Karpas-422 (cell line): Measurements from ENCODE around the gene DOCK4. TPM values are rescaled to one million over a fixed set of nuclear protein-coding genes. Genes with fewer than 3 reads are reported as not detected.

Experiments used
- DNase-seq: peaks from one replicate; pipeline ENCODE4 v3.0.0-alpha.2; 2015
- H2AFZ ChIP-seq: fragments of 200-600 bp; sonication (generic); 2 replicates; pipeline ENCODE4 v1.6.1; 2014; ENCODE audit warnings: antibody characterized with exemption, low read length, mixed read lengths
- H3K27ac ChIP-seq: fragments of 200-600 bp; sonication (generic); 2 replicates; pipeline ENCODE4 v1.5.1; 2014; ENCODE audit warnings: mild to moderate bottlenecking, low read length, moderate library complexity
- H3K27me3 ChIP-seq: fragments of 200-600 bp; sonication (generic); 2 replicates; pipeline ENCODE4 v1.6.1; 2014; ENCODE audit warnings: low read length, mixed read lengths
- H3K36me3 ChIP-seq: fragments of 200-600 bp; sonication (generic); 2 replicates; pipeline ENCODE4 v1.6.1; 2014; ENCODE audit warnings: low read length, mixed read lengths; ENCODE audit not compliant: insufficient read depth
- H3K4me1 ChIP-seq: fragments of 200-600 bp; sonication (generic); 2 replicates; pipeline ENCODE4 v1.6.1; 2014; ENCODE audit warnings: mild to moderate bottlenecking, low read length, mixed read lengths
- H3K4me2 ChIP-seq: fragments of 200-600 bp; sonication (generic); 2 replicates; pipeline ENCODE4 v1.6.1; 2014; ENCODE audit warnings: low read length, low read depth, mild to moderate bottlenecking; ENCODE audit not compliant: poor library complexity, severe bottlenecking
- H3K4me3 ChIP-seq: fragments of 200-600 bp; sonication (generic); 2 replicates; pipeline ENCODE4 v1.5.1; 2014; ENCODE audit warnings: mild to moderate bottlenecking, antibody characterized with exemption, low read length, mixed read lengths
- H3K79me2 ChIP-seq: fragments of 200-600 bp; sonication (generic); 2 replicates; pipeline ENCODE4 v1.6.1; 2014; ENCODE audit warnings: mild to moderate bottlenecking, low read length, mixed read lengths
- H3K9ac ChIP-seq: fragments of 200-600 bp; sonication (generic); 2 replicates; pipeline ENCODE4 v1.6.0; 2014; ENCODE audit warnings: low read length
- H3K9me2 ChIP-seq: fragments of 200-600 bp; sonication (generic), shearing (Covaris generic); replicated peaks from 2 replicates; pipeline ENCODE4 v1.6.0; 2014; ENCODE audit warnings: mild to moderate bottlenecking, low read length, moderate library complexity; ENCODE audit not compliant: insufficient read depth
- H3K9me3 ChIP-seq: fragments of 300-700, 200-600 bp; sonication (generic); 2 replicates; pipeline ENCODE4 v1.6.1; 2014; ENCODE audit warnings: low read length, mixed read lengths
- H4K20me1 ChIP-seq: fragments of 200-600 bp; sonication (generic); 2 replicates; pipeline ENCODE4 v1.6.1; 2014; ENCODE audit warnings: mild to moderate bottlenecking, antibody characterized with exemption, low read length, low read depth; ENCODE audit not compliant: insufficient read depth
- total RNA-seq: library from RNA; depleted of rRNA; stranded (reverse); fragments of >200 nt; shearing (Covaris generic); gene quantifications from 2 replicates; pipeline ENCODE4 v1.2.3, GENCODE V29; 2014; ENCODE audit warnings: low replicate concordance

The DOCK4 gene
- total RNA-seq, 1 experiment from 2014 or later = 0.07 TPM

DNA sequence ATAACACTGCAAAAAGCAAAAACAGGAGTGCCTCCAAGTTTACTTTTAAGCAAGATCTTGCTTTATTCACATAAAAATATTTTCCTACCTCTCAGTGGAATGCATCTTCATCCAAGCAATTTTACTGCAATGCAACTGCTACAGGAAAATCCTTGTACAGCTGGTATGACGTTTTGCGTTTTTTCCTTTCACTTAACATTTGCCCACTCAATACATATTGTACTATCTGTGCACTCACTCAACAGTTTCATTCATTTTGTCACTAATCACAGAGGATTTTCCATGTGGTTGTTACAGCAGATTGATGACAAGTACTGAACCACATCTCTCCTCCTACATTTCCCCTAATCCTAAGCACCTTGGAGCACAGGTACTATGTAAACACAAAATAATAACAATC lies 421.9 kb downstream of the DOCK4 start:
- no peak overlapping the region for H2AFZ ChIP-seq
- DNase-seq = no peak
- no peak overlapping the region for H3K9ac ChIP-seq
- no peaks in the 10 kb centered on the region for H3K79me2 ChIP-seq
- no peaks in the 10 kb centered on the region for H3K36me3 ChIP-seq
- no peaks in the 10 kb centered on the region for H3K4me1 ChIP-seq
- no peak overlapping the region for H3K4me3 ChIP-seq
- no peak overlapping the region for H3K4me2 ChIP-seq
- H3K9me2 ChIP-seq = no peaks in the 10 kb centered on the region
- H3K9me3 ChIP-seq = no peaks in the 10 kb centered on the region
- H4K20me1 ChIP-seq = no peaks in the 10 kb centered on the region
- H3K27me3 ChIP-seq = no peaks in the 10 kb centered on the region
- H3K27ac ChIP-seq = no peak overlapping the region

GRCh38 chr7:111783854-111784253 lies 422.3 kb downstream of the DOCK4 start:
- no peaks in the 10 kb centered on the region for H4K20me1 ChIP-seq
- H3K4me2 ChIP-seq = no peak overlapping the region
- no peak overlapping the region for H2AFZ ChIP-seq
- H3K9me2 ChIP-seq = no peaks in the 10 kb centered on the region
- H3K4me1 ChIP-seq = no peaks in the 10 kb centered on the region
- no peak overlapping the region for H3K9ac ChIP-seq
- no peaks in the 10 kb centered on the region for H3K79me2 ChIP-seq
- H3K9me3 ChIP-seq = no peaks in the 10 kb centered on the region
- H3K36me3 ChIP-seq = no peaks in the 10 kb centered on the region
- no peaks in the 10 kb centered on the region for H3K27me3 ChIP-seq
- H3K27ac ChIP-seq = no peak overlapping the region
- H3K4me3 ChIP-seq = no peak overlapping the region
- no peak for DNase-seq

DNA sequence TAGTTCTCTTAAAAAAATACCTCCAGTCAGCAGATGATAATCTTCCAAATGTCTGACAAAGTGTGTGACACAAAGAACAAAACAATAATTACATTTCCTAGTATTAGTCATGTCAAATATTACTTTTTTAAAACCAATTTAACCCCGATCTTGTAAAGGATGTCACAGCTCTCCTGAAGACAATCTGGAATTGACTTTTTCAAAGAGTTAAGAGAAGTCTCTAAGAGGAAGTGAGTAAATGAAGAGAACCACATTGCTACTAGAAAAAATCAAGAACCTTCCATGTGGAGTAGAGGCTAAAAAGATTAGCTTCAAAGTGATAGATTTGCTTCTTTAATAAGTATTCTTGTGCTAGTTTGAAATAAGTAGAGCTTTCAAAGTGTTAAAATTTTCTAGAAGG lies 425.7 kb downstream of the DOCK4 start:
- no peaks in the 10 kb centered on the region for H3K36me3 ChIP-seq
- no peaks in the 10 kb centered on the region for H3K4me1 ChIP-seq
- H3K79me2 ChIP-seq = no peaks in the 10 kb centered on the region
- H3K4me2 ChIP-seq = no peak overlapping the region
- no peak for DNase-seq
- no peaks in the 10 kb centered on the region for H3K9me3 ChIP-seq
- no peaks in the 10 kb centered on the region for H3K9me2 ChIP-seq
- no peak overlapping the region for H3K9ac ChIP-seq
- H3K27ac ChIP-seq = no peak overlapping the region
- no peak overlapping the region for H3K4me3 ChIP-seq
- no peak overlapping the region for H2AFZ ChIP-seq
- H4K20me1 ChIP-seq = no peaks in the 10 kb centered on the region
- H3K27me3 ChIP-seq = no peaks in the 10 kb centered on the region

GRCh38 chr7:111775206-111775605 lies 431.0 kb downstream of the DOCK4 start:
- no peak overlapping the region for H3K4me2 ChIP-seq
- no peak for DNase-seq
- H3K79me2 ChIP-seq = no peaks in the 10 kb centered on the region
- H3K4me1 ChIP-seq = no peaks in the 10 kb centered on the region
- H3K9ac ChIP-seq = no peak overlapping the region
- H3K9me3 ChIP-seq = no peaks in the 10 kb centered on the region
- no peaks in the 10 kb centered on the region for H4K20me1 ChIP-seq
- no peaks in the 10 kb centered on the region for H3K9me2 ChIP-seq
- no peak overlapping the region for H3K27ac ChIP-seq
- no peaks in the 10 kb centered on the region for H3K36me3 ChIP-seq
- no peak overlapping the region for H2AFZ ChIP-seq
- no peak overlapping the region for H3K4me3 ChIP-seq
- peaks cover 2% of the 10 kb centered on the region; the same call in 1 of the 2 replicates for H3K27me3 ChIP-seq

DNA sequence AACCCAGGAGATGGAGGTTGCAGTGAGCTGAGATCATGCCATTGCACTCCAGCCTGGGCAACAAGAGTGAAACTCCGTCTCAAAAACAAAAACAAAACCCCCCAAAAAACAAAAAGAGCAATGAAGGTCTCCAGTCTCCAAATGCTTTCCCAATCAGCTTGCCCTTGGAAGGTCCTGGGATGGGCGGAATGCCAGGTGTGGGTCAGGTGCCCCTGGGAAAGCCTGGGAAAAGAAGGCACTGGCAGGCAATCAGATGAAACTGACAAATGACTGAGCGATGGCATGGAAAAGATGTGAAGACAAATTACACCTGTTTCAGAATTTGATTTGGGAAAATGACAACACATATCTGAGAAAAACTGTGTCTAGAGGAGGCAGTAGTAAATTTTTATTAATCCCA lies 433.5 kb downstream of the DOCK4 start:
- no peaks in the 10 kb centered on the region for H3K4me1 ChIP-seq
- no peak overlapping the region for H3K4me3 ChIP-seq
- peaks cover 2% of the 10 kb centered on the region; the same call in 1 of the 2 replicates for H3K27me3 ChIP-seq
- no peak overlapping the region for H2AFZ ChIP-seq
- H4K20me1 ChIP-seq = no peaks in the 10 kb centered on the region
- no peak overlapping the region for H3K9ac ChIP-seq
- H3K36me3 ChIP-seq = no peaks in the 10 kb centered on the region
- no peaks in the 10 kb centered on the region for H3K9me2 ChIP-seq
- no peak for DNase-seq
- H3K9me3 ChIP-seq = no peaks in the 10 kb centered on the region
- no peak overlapping the region for H3K27ac ChIP-seq
- H3K4me2 ChIP-seq = no peak overlapping the region
- H3K79me2 ChIP-seq = no peaks in the 10 kb centered on the region

GRCh38 chr7:111771638-111772037 lies 434.6 kb downstream of the DOCK4 start:
- DNase-seq = no peak
- Histone ChIP-seq H2AFZ (no peak overlapping the region), H3K9ac (no peak overlapping the region), H4K20me1 (no peaks in the 10 kb centered on the region), H3K9me3 (no peaks in the 10 kb centered on the region), H3K27ac (no peak overlapping the region), H3K4me3 (no peak overlapping the region), H3K79me2 (no peaks in the 10 kb centered on the region), H3K27me3 (peaks cover 2% of the 10 kb centered on the region; the same call in 1 of the 2 replicates), H3K4me2 (no peak overlapping the region), H3K9me2 (no peaks in the 10 kb centered on the region), H3K4me1 (no peaks in the 10 kb centered on the region), H3K36me3 (no peaks in the 10 kb centered on the region)

DNA sequence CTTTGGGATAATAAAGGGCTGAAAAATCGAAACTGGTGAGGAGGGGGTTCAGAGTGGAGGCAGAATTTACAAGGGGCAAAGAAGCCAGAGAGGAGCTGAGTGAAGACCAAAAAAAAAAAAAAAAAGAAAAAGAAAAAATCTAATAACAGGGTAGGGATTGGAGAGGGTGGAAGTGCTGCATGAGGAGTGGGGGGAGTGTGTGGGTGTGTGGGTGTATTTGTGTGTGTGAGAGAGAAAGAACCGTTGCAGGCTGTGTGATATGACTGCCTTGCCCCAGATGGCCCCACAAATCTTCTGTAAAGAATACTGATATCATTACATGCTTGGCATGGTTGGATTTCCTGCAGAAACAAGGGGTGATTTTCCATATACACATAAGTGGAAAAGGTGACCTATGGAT lies 436.1 kb downstream of the DOCK4 start:
- H3K79me2 ChIP-seq = no peaks in the 10 kb centered on the region
- DNase-seq = no peak
- no peaks in the 10 kb centered on the region for H3K9me3 ChIP-seq
- no peaks in the 10 kb centered on the region for H3K36me3 ChIP-seq
- no peaks in the 10 kb centered on the region for H3K4me1 ChIP-seq
- H3K27me3 ChIP-seq = peaks cover 2% of the 10 kb centered on the region; the same call in 1 of the 2 replicates
- H3K27ac ChIP-seq = no peak overlapping the region
- H2AFZ ChIP-seq = no peak overlapping the region
- H4K20me1 ChIP-seq = no peaks in the 10 kb centered on the region
- H3K4me2 ChIP-seq = no peak overlapping the region
- no peaks in the 10 kb centered on the region for H3K9me2 ChIP-seq
- no peak overlapping the region for H3K9ac ChIP-seq
- H3K4me3 ChIP-seq = no peak overlapping the region

GRCh38 chr7:111765751-111766643 lies 440.2 kb downstream of the DOCK4 start:
- Histone ChIP-seq H4K20me1 (no peaks in the 10 kb centered on the region), H3K9me3 (no peaks in the 10 kb centered on the region), H3K9ac (no peak overlapping the region), H3K4me2 (no peak overlapping the region), H3K36me3 (no peaks in the 10 kb centered on the region), H2AFZ (no peak overlapping the region), H3K4me1 (no peaks in the 10 kb centered on the region), H3K27me3 (peaks cover 2% of the 10 kb centered on the region; the same call in 1 of the 2 replicates), H3K27ac (no peak overlapping the region), H3K9me2 (no peaks in the 10 kb centered on the region), H3K4me3 (no peak overlapping the region), H3K79me2 (no peaks in the 10 kb centered on the region)
- no peak for DNase-seq
